Caki2 (cell line): Measurements from ENCODE around the gene PTGR1. TPM values are rescaled to one million over a fixed set of nuclear protein-coding genes. Genes with fewer than 3 reads are reported as not detected.
A peak's percentile ranks its signal among the peaks of the same experiment; 100 is the strongest.

Source experiments
- DNase-seq: peaks from one replicate; pipeline ENCODE4 v3.0.0-alpha.2; 2015; ENCODE audit warnings: low read depth
- in situ Hi-C: cut with HindIII; loops from 2 replicates; pipeline ENCODE4 v1.10.0; 2016; ENCODE audit warnings: low sequenced_read_pairs, low pct_unique_long_range_greater_than_20kb, mixed read lengths
- total RNA-seq: library from RNA; depleted of rRNA; stranded (reverse); fragments of >200 nt; shearing (Covaris generic); gene quantifications from 2 replicates; pipeline ENCODE4 v1.2.3, GENCODE V29; 2014; ENCODE audit warnings: low replicate concordance; rRNA removed

Gene PTGR1
- total RNA-seq, result 95.6 and 116 TPM in 2 replicates

DNA sequence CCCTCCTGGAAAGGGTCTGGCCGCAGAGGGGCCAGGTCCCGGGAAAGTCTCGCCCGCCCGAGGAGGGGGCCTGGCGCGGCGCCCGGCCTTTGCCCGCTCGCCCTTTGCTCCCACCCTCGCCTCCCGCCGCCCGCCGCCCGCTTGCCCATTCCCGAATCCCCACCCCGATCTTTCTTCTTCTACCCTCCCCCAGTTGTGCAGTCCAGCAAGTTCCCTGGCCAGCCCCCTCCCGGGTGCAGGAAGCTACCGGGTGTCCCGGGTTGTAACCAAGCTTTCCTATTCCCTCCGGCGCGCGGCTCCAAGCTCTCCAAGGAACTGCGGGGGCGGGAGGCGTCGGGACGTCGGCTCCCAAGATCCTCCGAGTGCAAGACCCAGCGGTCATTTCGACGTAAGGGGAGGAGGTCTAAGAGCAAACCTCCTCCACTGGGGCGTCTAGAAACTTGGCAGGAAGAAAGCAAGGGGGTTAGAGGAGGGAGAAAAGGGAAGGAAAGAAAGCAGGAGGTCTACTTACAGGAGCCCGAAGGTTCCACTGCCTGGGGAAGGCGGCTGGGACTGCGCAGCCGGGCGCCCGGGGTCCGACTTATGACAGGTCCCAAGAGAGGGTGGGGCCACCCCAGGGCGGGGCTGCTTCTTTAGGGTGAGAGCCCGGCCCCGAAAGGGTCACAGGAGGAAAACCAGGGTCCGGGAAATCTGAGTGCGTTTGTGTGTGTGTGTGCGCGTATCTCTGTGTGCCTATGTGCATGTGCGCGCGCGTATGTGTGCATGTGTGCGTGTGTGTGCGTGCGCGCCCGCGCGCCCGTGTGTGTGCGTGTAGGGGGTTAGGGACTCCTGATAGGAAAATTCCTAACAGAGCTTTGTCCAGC lies at the start of gene PTGR1:
PTGR1 (minus strand) TSS at position 556 of the 863 bp plus-strand sequence. CDS start 2,225 bp downstream, outside the sequence.
- in situ Hi-C loops, result no loop called here
- peak; percentile 87 for DNase-seq

DNA sequence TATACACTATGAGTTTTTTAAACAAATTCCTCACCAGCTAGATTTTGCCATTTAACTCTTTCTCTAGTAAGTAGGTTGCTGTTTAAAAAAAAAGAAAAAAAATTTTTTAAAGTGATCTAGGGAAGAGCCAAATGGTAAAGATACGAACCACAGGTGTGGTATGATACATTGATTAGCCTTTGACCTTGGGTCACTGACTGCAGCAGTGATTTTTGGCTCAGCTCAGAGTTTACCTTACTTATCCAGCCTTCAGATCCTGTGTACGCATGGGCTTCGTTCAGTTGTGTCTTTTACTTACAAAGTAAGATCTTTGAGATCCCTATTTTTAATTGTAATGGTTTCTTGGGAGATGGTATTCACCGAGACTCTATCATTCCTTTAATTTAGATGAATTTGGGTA lies 49.6 kb upstream of the PTGR1 start:
- in situ Hi-C loops, result no loop called here
- no peak for DNase-seq

- no peak for DNase-seq
- in situ Hi-C loops, result no loop called here
These were observed 48.6 kb upstream of the PTGR1 start for GRCh38 chr9:111648066-111648465.

GRCh38 chr9:111646417-111646816 lies 47.0 kb upstream of the PTGR1 start:
- DNase-seq, result no peak
- in situ Hi-C loops, result no loop called here

GRCh38 chr9:111645806-111646205 lies 46.4 kb upstream of the PTGR1 start:
- DNase-seq, result no peak
- in situ Hi-C loops, result no loop called here

GRCh38 chr9:111644195-111644772 lies 44.8 kb upstream of the PTGR1 start:
- DNase-seq, result no peak
- in situ Hi-C loops, result no loop called here

DNA sequence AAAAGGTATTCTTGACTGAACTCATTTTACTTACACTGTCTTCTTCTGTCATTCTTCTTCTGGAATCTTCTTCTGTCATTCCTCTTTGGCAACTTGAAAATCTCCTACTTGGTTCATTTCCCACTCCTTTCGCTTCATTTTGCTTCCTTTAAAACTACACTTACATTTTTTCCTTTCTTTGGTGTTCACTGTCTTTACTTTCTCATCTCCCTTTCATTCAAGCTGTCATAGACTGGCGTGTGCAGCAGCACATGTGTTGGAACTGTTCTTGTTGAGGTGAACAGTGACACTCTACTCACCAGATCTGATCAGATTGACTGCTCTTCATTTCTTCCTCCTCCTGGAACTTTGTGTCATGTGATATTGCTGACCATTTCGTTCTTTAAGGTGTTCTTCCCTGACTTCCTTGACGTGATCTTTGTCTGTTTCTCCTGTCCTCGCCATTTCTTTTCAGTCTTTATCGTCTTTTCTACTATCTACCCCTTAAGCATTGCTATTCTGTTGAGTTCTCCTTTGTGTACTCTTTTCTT lies 38.0 kb upstream of the PTGR1 start:
- DNase-seq, result no peak
- in situ Hi-C loops, result no loop called here

- DNase-seq, result no peak
- in situ Hi-C loops, result no loop called here
These were observed 35.4 kb upstream of the PTGR1 start for GRCh38 chr9:111634860-111635259.

GRCh38 chr9:111633389-111633736 lies 33.9 kb upstream of the PTGR1 start:
- in situ Hi-C loops, result no loop called here
- no peak for DNase-seq

DNA sequence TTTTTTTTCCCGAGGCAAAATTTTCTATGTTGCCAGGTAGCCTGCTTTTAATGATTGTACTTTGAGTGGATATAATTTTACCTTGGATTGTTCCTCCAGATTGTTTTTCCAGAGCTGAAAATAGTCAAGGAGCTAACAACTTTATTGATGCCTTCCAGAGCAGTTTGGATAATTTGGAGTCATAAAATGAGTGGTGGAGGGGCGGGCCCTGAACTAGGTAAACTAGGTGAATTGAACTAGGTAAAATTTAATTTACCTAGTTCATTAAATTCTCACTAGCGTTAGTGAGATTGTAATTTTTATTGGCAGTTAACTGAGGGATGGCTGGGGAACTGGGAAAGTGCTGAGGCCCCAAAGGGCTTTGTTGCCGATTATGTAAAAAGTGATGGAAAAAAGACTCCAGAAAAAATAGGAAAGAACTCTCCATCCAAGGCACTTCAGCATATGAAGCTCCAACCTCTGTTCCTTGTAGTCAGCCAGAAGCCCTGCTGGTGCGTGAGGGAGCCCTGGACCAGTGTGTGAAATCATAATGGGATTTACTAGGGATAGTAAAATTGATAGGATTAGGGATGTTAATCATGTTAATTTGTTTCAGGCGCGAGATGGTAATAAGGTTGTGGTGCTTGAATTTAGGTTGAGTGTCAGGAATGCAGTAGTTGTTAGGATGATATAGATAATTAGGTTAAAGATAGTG lies 33.4 kb upstream of the PTGR1 start:
- DNase-seq, result no peak
- in situ Hi-C loops, result no loop called here

DNA sequence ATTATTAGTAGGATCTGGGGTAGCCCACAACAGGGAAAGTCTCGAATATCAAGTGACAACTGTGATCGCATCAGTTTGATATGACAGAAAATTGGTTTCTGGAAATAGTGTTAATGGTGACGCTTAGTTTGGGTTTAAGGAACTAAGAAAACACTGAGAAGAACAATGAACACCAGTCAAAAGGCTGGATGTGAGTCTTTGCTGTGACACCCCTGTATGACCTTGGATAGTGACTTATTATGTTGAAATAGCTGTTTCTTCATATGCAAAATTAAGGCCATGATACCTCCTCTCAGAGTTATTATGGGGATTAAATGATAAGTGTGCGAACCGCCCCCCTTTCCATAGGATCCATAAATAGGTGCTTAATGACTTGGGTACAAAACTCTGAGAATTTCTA lies 32.6 kb upstream of the PTGR1 start:
- in situ Hi-C loops, result no loop called here
- no peak for DNase-seq

DNA sequence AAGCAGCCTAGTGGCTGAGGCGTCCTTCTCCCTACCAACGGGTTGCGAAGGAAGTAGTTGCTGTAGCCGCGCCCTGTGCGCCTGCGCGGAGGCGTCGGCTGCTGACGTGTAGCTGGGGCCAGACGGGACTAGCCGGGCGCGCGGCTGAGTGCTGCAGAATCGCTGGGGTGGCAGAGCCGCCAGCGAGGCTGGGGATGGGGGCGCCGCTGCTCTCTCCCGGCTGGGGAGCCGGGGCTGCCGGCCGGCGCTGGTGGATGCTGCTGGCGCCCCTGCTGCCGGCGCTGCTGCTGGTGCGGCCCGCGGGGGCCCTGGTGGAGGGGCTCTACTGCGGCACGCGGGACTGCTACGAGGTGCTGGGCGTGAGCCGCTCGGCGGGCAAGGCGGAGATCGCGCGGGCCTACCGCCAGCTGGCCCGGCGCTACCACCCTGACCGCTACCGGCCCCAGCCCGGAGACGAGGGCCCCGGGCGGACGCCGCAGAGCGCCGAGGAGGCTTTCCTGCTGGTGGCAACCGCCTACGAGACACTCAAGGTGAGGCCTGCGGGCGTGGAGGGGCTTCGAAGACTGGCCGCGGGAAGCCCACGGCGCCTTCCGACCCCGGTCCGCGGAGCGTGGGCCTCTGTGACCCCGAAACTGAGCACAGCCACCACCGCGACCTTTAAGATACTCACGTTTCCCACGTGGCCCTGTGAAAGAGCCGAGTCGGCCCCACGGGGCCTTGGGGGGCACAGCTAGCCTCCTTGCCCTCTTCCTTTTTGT lies 31.9 kb upstream of the PTGR1 start, which contains the start of gene DNAJC25:
DNAJC25 (plus strand) TSS at position 121 of the 758 bp plus-strand sequence; CDS start at position 195, 74 bp downstream.
- in situ Hi-C loops, result no loop called here
- DNase-seq, result peak; percentile 94

DNA sequence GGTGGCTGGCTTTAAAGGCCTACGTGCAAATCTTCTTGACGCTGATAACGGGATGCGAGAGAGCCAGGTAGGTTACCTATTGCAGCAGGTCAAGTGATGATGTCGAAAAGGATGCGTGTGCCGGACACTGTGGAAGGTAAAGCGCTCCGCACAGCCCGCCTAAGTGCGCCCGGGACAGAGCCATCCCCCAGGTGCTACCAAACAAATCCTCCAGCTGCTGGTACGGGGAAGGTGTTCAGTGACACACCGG lies 31.4 kb upstream of the PTGR1 start:
- in situ Hi-C loops, result no loop called here
- no peak for DNase-seq

- DNase-seq, result no peak
- in situ Hi-C loops, result no loop called here
These were observed 30.9 kb upstream of the PTGR1 start for GRCh38 chr9:111630182-111630963.

DNA sequence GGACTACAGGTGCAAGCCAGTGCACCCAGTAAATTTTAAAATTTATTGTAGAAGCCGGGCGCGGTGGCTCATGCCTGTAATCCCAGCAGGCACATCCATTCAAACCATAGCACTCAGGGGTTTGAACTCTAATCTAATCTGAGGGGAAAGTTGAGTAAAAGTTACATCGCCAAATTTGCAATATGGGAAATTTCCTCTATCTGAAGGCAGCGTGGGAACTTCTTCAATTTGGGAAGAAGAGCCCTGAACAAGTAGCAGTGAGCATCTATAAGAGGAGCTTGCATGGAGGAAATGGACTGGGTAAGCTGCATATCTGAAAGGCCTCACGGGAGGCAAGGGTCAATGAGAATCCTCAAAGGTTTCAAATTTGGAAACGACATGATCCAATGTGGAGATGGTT lies 29.0 kb upstream of the PTGR1 start:
- in situ Hi-C loops, result no loop called here
- DNase-seq, result no peak

- in situ Hi-C loops, result no loop called here
- no peak for DNase-seq
These were observed 28.0 kb upstream of the PTGR1 start for GRCh38 chr9:111627260-111627963.

- peak; percentile 73 for DNase-seq
- in situ Hi-C loops, result no loop called here
These were observed 23.2 kb upstream of the PTGR1 start for GRCh38 chr9:111622626-111623025.
